GM12872 (cell line): Measurements from ENCODE around the gene MRPL19.
A peak's percentile ranks its signal among the peaks of the same experiment; 100 is the strongest.

Source experiments
- CTCF ChIP-seq: IDR thresholded peaks from 3 replicates; pipeline ENCODE4 v1.5.1; 2011; ENCODE audit warnings: low read depth, mild to moderate bottlenecking, low read length, moderate library complexity; ENCODE audit not compliant: insufficient read depth

Gene MRPL19

GRCh38 chr2:75604484-75604883, 42.1 kb upstream of the MRPL19 start:
- no peak for TF ChIP-seq CTCF

DNA sequence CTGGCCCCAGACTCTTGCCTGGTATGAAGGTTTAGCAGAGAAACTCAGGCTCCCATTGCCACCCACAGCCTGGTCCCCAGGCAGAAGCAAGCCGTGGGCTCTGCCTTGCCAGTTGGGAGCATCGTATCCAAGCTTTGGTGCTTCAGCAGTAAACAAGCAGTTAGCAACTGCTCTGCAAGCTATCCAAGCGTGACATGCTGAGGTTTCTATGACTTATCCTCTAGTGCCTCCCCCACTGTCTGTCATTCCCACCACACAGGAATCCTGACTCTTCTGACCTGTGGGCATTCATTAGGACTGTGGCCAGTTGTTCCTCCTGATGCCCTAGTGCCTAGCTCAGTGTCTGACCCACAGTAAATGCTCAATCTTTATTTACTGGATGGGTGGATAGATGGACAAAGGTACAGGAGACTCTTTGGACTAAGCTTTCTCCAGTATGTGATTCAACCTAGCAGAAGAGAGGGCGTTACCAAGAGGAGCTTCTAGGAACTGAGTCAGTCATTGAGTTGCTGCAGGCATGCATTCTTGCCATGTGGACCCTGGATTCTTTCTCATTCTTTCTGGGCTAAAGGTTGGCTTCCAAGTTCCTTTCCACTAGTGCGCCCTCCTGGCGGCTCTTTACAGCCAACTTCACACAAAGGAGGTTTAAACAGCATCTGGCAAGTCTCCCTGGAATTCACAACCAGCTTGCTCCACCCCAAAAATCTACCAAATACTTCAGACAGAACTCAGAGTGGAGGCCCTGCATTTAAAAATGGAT, 40.6 kb upstream of the MRPL19 start:
- no peak for TF ChIP-seq CTCF

GRCh38 chr2:75606761-75607399, 39.7 kb upstream of the MRPL19 start:
- no peak for TF ChIP-seq CTCF

GRCh38 chr2:75607400-75607798, 39.2 kb upstream of the MRPL19 start:
- TF ChIP-seq CTCF = no peak

DNA sequence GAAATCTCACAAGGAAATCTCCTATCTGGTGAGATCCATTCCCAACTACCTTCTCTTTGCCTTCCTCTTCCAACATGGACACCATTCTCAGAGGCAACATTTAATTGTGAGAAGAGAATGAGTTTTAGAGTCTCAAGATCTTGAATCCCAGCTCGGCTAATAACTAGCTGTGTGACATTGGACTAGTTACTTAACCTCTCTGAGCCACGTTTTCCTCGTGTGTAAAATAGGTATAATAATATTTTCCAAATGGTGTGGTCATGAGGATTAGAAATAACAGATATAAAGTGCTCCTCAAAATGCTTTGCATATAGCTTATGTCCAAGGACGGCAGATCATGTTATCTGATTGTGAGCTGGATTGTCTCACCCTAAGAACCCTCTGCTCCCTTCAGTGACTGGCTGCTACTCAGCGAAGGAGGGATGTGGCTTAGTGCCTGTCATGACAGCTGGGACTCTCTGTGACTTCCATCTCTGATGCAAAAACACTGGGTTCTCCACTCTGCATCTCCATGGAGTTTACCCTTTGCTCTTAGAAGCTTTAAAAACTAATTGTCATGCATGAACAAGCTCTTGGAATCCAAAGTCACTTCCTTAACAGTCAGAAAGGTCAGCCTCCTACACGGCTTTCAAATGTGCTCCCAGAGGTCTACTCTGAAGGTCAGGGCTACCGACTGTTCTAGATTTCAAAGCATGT, 38.4 kb upstream of the MRPL19 start:
- TF ChIP-seq CTCF = no peak

DNA sequence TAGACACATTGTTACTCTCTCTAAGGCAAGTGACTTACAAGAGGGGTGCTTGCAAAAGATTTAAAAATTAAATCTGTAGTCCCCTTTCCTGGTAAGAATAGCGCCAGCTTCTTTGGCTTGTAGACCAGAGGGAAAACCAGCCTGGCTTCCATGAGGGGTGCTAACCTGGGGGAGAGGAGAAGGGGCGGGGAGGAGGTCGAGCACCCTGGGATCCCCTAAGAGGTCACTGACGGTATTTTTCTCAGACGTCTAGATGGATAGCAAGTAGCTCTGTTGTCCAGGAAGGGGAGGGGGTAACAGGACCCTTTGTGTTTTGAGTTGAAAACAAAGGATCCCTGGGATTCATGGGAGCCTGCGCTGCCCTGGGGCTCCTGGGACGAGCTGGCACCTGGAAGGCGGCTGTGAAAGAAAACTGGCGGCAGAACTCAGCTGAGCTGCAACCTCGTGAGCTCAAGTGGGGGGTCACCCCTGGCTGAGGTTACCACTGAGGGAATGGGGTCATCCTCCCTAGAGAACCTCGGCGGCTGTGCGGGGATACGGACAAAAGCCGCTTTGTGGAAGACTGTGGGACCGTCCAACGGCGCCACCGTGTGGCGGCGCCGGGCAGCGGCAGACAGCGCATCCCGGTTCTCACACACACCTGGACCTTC, 37.8 kb upstream of the MRPL19 start:
- peak; percentile 99 for TF ChIP-seq CTCF

DNA sequence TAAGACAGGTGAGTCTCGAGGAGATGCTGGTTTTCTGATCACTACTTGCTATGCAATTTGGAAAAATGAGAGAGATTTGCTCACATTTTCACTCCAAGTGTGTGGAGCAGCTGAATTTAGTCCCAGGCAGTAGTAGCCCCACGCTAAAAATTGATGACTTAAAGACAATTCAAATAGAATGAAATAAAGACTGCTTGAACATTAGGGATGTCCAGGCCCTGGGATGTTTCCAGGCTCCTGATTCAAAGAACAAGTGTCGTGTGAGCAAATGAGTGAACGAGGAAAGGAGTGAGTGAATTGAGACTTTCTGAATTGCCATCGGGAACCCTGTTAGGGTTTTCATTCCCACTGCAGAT, 37.3 kb upstream of the MRPL19 start:
- no peak for TF ChIP-seq CTCF
